Measurements from ENCODE around the gene LNX2.
A peak's percentile ranks its signal among the peaks of the same experiment; 100 is the strongest.

The LNX2 gene

GRCh38 chr13:27573265-27573664, 47.1 kb downstream of the LNX2 start:
- 0% methylated on average over 1 of the region's 2 CpGs for WGBS
- Histone ChIP-seq H4K91ac (ENCODE audit: low read length) (no peak overlapping the region), H3K27ac (ENCODE audit: low read length, poor library complexity, severe bottlenecking) (peak overlapping the region; percentile 49), H3K4me1 (ENCODE audit: control insufficient read depth, insufficient read depth, low read depth, low read length) (peaks cover 3% of the 10 kb centered on the region), H2BK12ac (ENCODE audit: low read length in 2 of 2) (no peak overlapping the region), H2BK5ac (ENCODE audit: low read depth, low read length, poor library complexity, severe bottlenecking) (no peak overlapping the region), H3K23ac (ENCODE audit: low read length in 2 of 2) (no peak overlapping the region), H3K14ac (ENCODE audit: low read length in 2 of 2) (no peak overlapping the region), H3K4me2 (ENCODE audit: low read length, poor library complexity, severe bottlenecking) (no peak overlapping the region), H3K9ac (ENCODE audit: low read length) (no peak overlapping the region), H2BK15ac (ENCODE audit: low read depth, poor library complexity, severe bottlenecking) (no peak overlapping the region), H3K27me3 (ENCODE audit: control insufficient read depth in 1 of 2, insufficient read depth in 1 of 2, low read length in 2 of 2) (no peaks in the 10 kb centered on the region), H3K4ac (ENCODE audit: low read depth in 1 of 2, low read length in 2 of 2) (no peak overlapping the region), H3K18ac (ENCODE audit: low read depth in 1 of 2, low read length in 2 of 2) (no peak overlapping the region), H2AK5ac (ENCODE audit: low read length, severe bottlenecking) (no peak overlapping the region), H3K79me1 (replicated peaks; ENCODE audit: low read length, poor library complexity, severe bottlenecking) (peaks cover 11% of the 10 kb centered on the region), H3K9me3 (ENCODE audit: control insufficient read depth, low read length) (no peaks in the 10 kb centered on the region), H2BK120ac (ENCODE audit: low read depth, low read length) (no peak overlapping the region), H3K36me3 (ENCODE audit: control insufficient read depth in 1 of 2, insufficient read depth in 2 of 2, low read depth in 1 of 2, low read length in 2 of 2) (peaks cover 3% of the 10 kb centered on the region in 2 experiments), H4K8ac (ENCODE audit: low read length) (no peak overlapping the region), H2AFZ (ENCODE audit: low read depth, low read length) (no peak overlapping the region), H3K4me3 (ENCODE audit: insufficient read depth in 1 of 2, low read depth in 1 of 2, low read length in 2 of 2) (no peak overlapping the region)
- DNase-seq = peak; percentile 79

- no peak overlapping the region for H3K27ac ChIP-seq (ENCODE audit: low read length, poor library complexity, severe bottlenecking)
- H3K36me3 ChIP-seq (ENCODE audit: control insufficient read depth in 1 of 2, insufficient read depth in 2 of 2, low read depth in 1 of 2, low read length in 2 of 2) = peaks cover 3 to 6% of the 10 kb centered on the region in 2 experiments
- H2AFZ ChIP-seq (ENCODE audit: low read depth, low read length) = no peak overlapping the region
- no peak overlapping the region for H3K23ac ChIP-seq (ENCODE audit: low read length in 2 of 2)
- H4K91ac ChIP-seq (ENCODE audit: low read length) = no peak overlapping the region
- no peaks in the 10 kb centered on the region for H3K9me3 ChIP-seq (ENCODE audit: control insufficient read depth, low read length)
- H3K27me3 ChIP-seq (ENCODE audit: control insufficient read depth in 1 of 2, insufficient read depth in 1 of 2, low read length in 2 of 2) = no peaks in the 10 kb centered on the region
- H2AK5ac ChIP-seq (ENCODE audit: low read length, severe bottlenecking) = no peak overlapping the region
- H2BK120ac ChIP-seq (ENCODE audit: low read depth, low read length) = no peak overlapping the region
- H3K4me3 ChIP-seq (ENCODE audit: insufficient read depth in 1 of 2, low read depth in 1 of 2, low read length in 2 of 2) = no peak overlapping the region
- peaks cover 3% of the 10 kb centered on the region for H3K4me1 ChIP-seq (ENCODE audit: control insufficient read depth, insufficient read depth, low read depth, low read length)
- no peak overlapping the region for H3K14ac ChIP-seq (ENCODE audit: low read length in 2 of 2)
- no peak overlapping the region for H2BK5ac ChIP-seq (ENCODE audit: low read depth, low read length, poor library complexity, severe bottlenecking)
- H3K4me2 ChIP-seq (ENCODE audit: low read length, poor library complexity, severe bottlenecking) = no peak overlapping the region
- no peak overlapping the region for H3K4ac ChIP-seq (ENCODE audit: low read depth in 1 of 2, low read length in 2 of 2)
- H2BK12ac ChIP-seq (ENCODE audit: low read length in 2 of 2) = no peak overlapping the region
- no peak overlapping the region for H4K8ac ChIP-seq (ENCODE audit: low read length)
- H3K9ac ChIP-seq (ENCODE audit: low read length) = no peak overlapping the region
- H2BK15ac ChIP-seq (ENCODE audit: low read depth, poor library complexity, severe bottlenecking) = no peak overlapping the region
- peaks cover 9% of the 10 kb centered on the region for H3K79me1 ChIP-seq (replicated peaks; ENCODE audit: low read length, poor library complexity, severe bottlenecking)
- no peak overlapping the region for H3K18ac ChIP-seq (ENCODE audit: low read depth in 1 of 2, low read length in 2 of 2)
- no peak for DNase-seq
These were observed 48.0 kb downstream of the LNX2 start for GRCh38 chr13:27572234-27572901.

- Histone ChIP-seq H3K4me3 (ENCODE audit: insufficient read depth in 1 of 2, low read depth in 1 of 2, low read length in 2 of 2) (no peak overlapping the region), H3K23ac (ENCODE audit: low read length in 2 of 2) (no peak overlapping the region), H3K4me1 (ENCODE audit: control insufficient read depth, insufficient read depth, low read depth, low read length) (peaks cover 3% of the 10 kb centered on the region), H4K91ac (ENCODE audit: low read length) (no peak overlapping the region), H3K14ac (ENCODE audit: low read length in 2 of 2) (no peak overlapping the region), H2AFZ (ENCODE audit: low read depth, low read length) (no peak overlapping the region), H3K18ac (ENCODE audit: low read depth in 1 of 2, low read length in 2 of 2) (no peak overlapping the region), H2AK5ac (ENCODE audit: low read length, severe bottlenecking) (no peak overlapping the region), H3K79me1 (replicated peaks; ENCODE audit: low read length, poor library complexity, severe bottlenecking) (peaks cover 7% of the 10 kb centered on the region), H2BK120ac (ENCODE audit: low read depth, low read length) (no peak overlapping the region), H3K36me3 (ENCODE audit: control insufficient read depth in 1 of 2, insufficient read depth in 2 of 2, low read depth in 1 of 2, low read length in 2 of 2) (peaks cover 3 to 19% of the 10 kb centered on the region in 2 experiments), H3K4me2 (ENCODE audit: low read length, poor library complexity, severe bottlenecking) (no peak overlapping the region), H3K9me3 (ENCODE audit: control insufficient read depth, low read length) (no peaks in the 10 kb centered on the region), H2BK15ac (ENCODE audit: low read depth, poor library complexity, severe bottlenecking) (no peak overlapping the region), H3K27me3 (ENCODE audit: control insufficient read depth in 1 of 2, insufficient read depth in 1 of 2, low read length in 2 of 2) (no peaks in the 10 kb centered on the region), H4K8ac (ENCODE audit: low read length) (no peak overlapping the region), H2BK5ac (ENCODE audit: low read depth, low read length, poor library complexity, severe bottlenecking) (no peak overlapping the region), H3K4ac (ENCODE audit: low read depth in 1 of 2, low read length in 2 of 2) (no peak overlapping the region), H3K9ac (ENCODE audit: low read length) (no peak overlapping the region), H2BK12ac (ENCODE audit: low read length in 2 of 2) (no peak overlapping the region), H3K27ac (ENCODE audit: low read length, poor library complexity, severe bottlenecking) (no peak overlapping the region)
- WGBS = 100% methylated on average over 1 of the region's 1 CpG
- no peak for DNase-seq
These were observed 49.4 kb downstream of the LNX2 start for GRCh38 chr13:27570906-27571305.

GRCh38 chr13:27569405-27569804, 50.9 kb downstream of the LNX2 start:
- peaks cover 5% of the 10 kb centered on the region for H3K79me1 ChIP-seq (replicated peaks; ENCODE audit: low read length, poor library complexity, severe bottlenecking)
- no peak overlapping the region for H4K8ac ChIP-seq (ENCODE audit: low read length)
- H3K4me1 ChIP-seq (ENCODE audit: control insufficient read depth, insufficient read depth, low read depth, low read length) = peaks cover 3% of the 10 kb centered on the region
- H4K91ac ChIP-seq (ENCODE audit: low read length) = no peak overlapping the region
- H2AK5ac ChIP-seq (ENCODE audit: low read length, severe bottlenecking) = no peak overlapping the region
- H3K23ac ChIP-seq (ENCODE audit: low read length in 2 of 2) = no peak overlapping the region
- 100% methylated on average over 2 of the region's 4 CpGs for WGBS
- no peaks in the 10 kb centered on the region for H3K9me3 ChIP-seq (ENCODE audit: control insufficient read depth, low read length)
- no peak overlapping the region for H3K4ac ChIP-seq (ENCODE audit: low read depth in 1 of 2, low read length in 2 of 2)
- DNase-seq = no peak
- H2BK120ac ChIP-seq (ENCODE audit: low read depth, low read length) = no peak overlapping the region
- no peaks in the 10 kb centered on the region for H3K27me3 ChIP-seq (ENCODE audit: control insufficient read depth in 1 of 2, insufficient read depth in 1 of 2, low read length in 2 of 2)
- no peak overlapping the region for H3K4me3 ChIP-seq (ENCODE audit: insufficient read depth in 1 of 2, low read depth in 1 of 2, low read length in 2 of 2)
- no peak overlapping the region for H3K18ac ChIP-seq (ENCODE audit: low read depth in 1 of 2, low read length in 2 of 2)
- H2BK12ac ChIP-seq (ENCODE audit: low read length in 2 of 2) = no peak overlapping the region
- no peak overlapping the region for H2AFZ ChIP-seq (ENCODE audit: low read depth, low read length)
- H3K36me3 ChIP-seq (ENCODE audit: control insufficient read depth in 1 of 2, insufficient read depth in 2 of 2, low read depth in 1 of 2, low read length in 2 of 2) = peaks cover 3 to 20% of the 10 kb centered on the region in 2 experiments
- no peak overlapping the region for H2BK15ac ChIP-seq (ENCODE audit: low read depth, poor library complexity, severe bottlenecking)
- no peak overlapping the region for H3K4me2 ChIP-seq (ENCODE audit: low read length, poor library complexity, severe bottlenecking)
- no peak overlapping the region for H3K27ac ChIP-seq (ENCODE audit: low read length, poor library complexity, severe bottlenecking)
- no peak overlapping the region for H3K14ac ChIP-seq (ENCODE audit: low read length in 2 of 2)
- H3K9ac ChIP-seq (ENCODE audit: low read length) = no peak overlapping the region
- no peak overlapping the region for H2BK5ac ChIP-seq (ENCODE audit: low read depth, low read length, poor library complexity, severe bottlenecking)

Data from mesenchymal stem cell (in vitro differentiated cells and primary cell).